RWPE2 (cell line): ENCODE results near the gene CEP112.

Experiments
- ATAC-seq: fragments of 200-7000 bp; cut with Tn5 transposase; 3 replicates; pipeline ENCODE4 v1.9.1; 2021; ENCODE audit warnings: low read depth
- DNase-seq: peaks from one replicate; pipeline ENCODE4 v3.0.0-alpha.2; 2020; ENCODE audit warnings: low spot score
- H3K27ac ChIP-seq: fragments of 450-650 bp; 2 replicates; pipeline ENCODE4 v1.5.1; 2017; ENCODE audit warnings: mild to moderate bottlenecking; ENCODE audit not compliant: poor library complexity, severe bottlenecking
- H3K27me3 ChIP-seq: fragments of 250-450 bp; sonication (Bioruptor Pico); 2 replicates; pipeline ENCODE4 v1.5.1; 2021; ENCODE audit warnings: mild to moderate bottlenecking, moderate library complexity; ENCODE audit not compliant: insufficient read depth, poor library complexity, severe bottlenecking
- H3K36me3 ChIP-seq: fragments of 250-450 bp; sonication (Bioruptor Pico); 2 replicates; pipeline ENCODE4 v1.5.1; 2020; ENCODE audit warnings: low read depth, mild to moderate bottlenecking, moderate library complexity
- H3K4me1 ChIP-seq: fragments of 250-450 bp; sonication (Bioruptor Pico); 2 replicates; pipeline ENCODE4 v1.5.1; 2021; ENCODE audit warnings: mild to moderate bottlenecking, moderate library complexity; ENCODE audit not compliant: insufficient read depth, poor library complexity, severe bottlenecking
- H3K4me3 ChIP-seq: fragments of 250-450 bp; sonication (Bioruptor Pico); 2 replicates; pipeline ENCODE4 v1.5.1; 2021; ENCODE audit warnings: mild to moderate bottlenecking, moderate library complexity; ENCODE audit not compliant: severe bottlenecking
- H3K9me3 ChIP-seq: fragments of 250-450 bp; sonication (Bioruptor Pico); 2 replicates; pipeline ENCODE4 v1.5.1; 2021; ENCODE audit warnings: mild to moderate bottlenecking, moderate library complexity; ENCODE audit not compliant: severe bottlenecking
- TF ChIP-seq, protein P1 (sequence below): fragments of 450-650 bp; IDR thresholded peaks from one replicate; pipeline ENCODE4 v1.5.1; 2017; ENCODE audit warnings: mild to moderate bottlenecking, moderate library complexity; ENCODE audit not compliant: poor library complexity, severe bottlenecking

CEP112 gene

DNA sequence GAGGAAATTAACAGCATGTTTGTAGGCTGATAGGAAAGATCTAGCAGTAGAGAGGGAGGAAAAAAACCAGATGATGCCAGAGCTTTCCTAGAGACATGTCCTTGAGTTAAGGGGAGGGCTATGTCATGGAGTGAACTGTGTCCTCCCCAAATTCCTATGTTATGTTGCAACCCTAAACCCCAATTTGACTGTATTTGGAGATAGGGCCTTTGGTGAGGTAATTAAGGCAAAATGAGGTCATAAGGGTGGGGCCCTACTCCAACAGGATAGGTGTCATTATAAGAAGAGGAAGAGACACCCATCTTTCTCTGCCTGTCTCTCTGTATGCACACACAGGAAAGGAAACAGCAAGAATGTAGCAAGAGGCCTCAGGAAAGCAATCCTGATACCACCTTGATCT, 435.2 kb downstream of the CEP112 start:
- peaks cover 4% of the 10 kb centered on the region for H3K27me3 ChIP-seq
- ATAC-seq (no peak), DNase-seq (no peak)
- no peaks in the 10 kb centered on the region for H3K9me3 ChIP-seq
- no peak overlapping the region for H3K27ac ChIP-seq
- H3K36me3 ChIP-seq, result no peaks in the 10 kb centered on the region
- H3K4me1 ChIP-seq, result no peaks in the 10 kb centered on the region
- no peak overlapping the region for H3K4me3 ChIP-seq
- TF ChIP-seq, protein P1, sequence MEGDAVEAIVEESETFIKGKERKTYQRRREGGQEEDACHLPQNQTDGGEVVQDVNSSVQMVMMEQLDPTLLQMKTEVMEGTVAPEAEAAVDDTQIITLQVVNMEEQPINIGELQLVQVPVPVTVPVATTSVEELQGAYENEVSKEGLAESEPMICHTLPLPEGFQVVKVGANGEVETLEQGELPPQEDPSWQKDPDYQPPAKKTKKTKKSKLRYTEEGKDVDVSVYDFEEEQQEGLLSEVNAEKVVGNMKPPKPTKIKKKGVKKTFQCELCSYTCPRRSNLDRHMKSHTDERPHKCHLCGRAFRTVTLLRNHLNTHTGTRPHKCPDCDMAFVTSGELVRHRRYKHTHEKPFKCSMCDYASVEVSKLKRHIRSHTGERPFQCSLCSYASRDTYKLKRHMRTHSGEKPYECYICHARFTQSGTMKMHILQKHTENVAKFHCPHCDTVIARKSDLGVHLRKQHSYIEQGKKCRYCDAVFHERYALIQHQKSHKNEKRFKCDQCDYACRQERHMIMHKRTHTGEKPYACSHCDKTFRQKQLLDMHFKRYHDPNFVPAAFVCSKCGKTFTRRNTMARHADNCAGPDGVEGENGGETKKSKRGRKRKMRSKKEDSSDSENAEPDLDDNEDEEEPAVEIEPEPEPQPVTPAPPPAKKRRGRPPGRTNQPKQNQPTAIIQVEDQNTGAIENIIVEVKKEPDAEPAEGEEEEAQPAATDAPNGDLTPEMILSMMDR, result no peak

DNA sequence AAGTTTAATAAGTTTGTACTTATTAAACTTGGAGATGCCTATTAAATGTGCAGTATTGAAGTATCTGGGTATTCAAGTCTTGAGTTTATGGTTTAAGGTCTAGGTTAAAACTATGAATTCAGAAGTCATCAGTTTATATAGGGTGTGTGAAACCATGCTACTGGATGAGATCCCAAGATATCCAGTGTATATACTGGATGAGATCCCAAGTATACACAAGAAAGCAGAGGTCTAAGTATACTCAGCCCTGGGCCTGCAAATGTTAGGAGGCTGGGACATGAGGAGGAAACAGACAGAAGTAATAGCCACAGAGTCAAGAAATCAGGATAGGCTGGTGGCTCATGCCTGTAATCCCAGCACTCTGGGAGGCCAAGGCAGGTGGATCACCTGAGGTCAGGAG, 436.1 kb downstream of the CEP112 start:
- Histone ChIP-seq H3K9me3 (no peaks in the 10 kb centered on the region), H3K36me3 (no peaks in the 10 kb centered on the region), H3K4me1 (peaks cover 4% of the 10 kb centered on the region), H3K4me3 (no peak overlapping the region), H3K27ac (no peak overlapping the region), H3K27me3 (peaks cover 7% of the 10 kb centered on the region)
- no peak for ATAC-seq
- no peak for DNase-seq
- TF ChIP-seq, protein P1, result no peak

DNA sequence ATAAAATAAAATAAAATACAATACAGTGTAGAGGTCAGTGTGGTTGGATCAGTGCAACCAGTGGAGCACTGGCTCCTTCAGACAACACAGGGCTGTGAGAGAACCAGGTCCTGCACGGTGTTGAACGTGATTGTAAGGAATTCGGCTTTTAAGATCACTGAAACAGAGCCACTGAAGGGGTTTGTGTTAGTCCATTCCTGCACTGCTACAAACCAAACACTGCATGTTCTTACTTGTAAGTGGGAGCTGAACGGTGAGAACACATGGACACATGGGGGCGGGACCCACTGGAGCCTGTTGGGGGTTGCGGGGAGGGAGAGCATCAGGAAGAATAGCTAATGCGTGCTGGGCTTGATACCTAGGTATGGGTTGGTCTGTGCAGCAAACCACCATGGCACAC, 437.3 kb downstream of the CEP112 start:
- Histone ChIP-seq H3K36me3 (no peaks in the 10 kb centered on the region), H3K27me3 (peaks cover 7% of the 10 kb centered on the region), H3K4me3 (no peak overlapping the region), H3K9me3 (no peaks in the 10 kb centered on the region), H3K27ac (no peak overlapping the region), H3K4me1 (peaks cover 13% of the 10 kb centered on the region)
- TF ChIP-seq, protein P1, result no peak
- ATAC-seq, result no peak
- no peak for DNase-seq

DNA sequence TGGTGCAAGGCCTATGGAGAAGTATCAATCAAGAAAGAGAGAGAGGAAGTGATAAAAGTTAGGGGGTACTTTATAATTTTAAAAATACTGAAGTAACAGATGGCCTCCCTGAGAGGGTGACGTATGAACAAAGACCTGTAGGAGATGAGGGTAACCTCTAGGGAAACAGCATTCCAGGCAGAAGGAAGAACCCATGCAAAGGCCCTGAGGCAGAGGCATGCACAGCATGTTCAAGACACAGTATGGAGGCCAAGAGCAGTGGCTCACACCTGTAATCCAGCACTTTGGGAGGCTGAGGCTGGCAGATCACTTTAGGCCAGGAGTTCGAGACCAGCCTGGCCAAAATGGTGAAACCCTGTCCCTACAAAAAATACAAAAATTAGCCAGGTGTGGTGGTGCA, 437.9 kb downstream of the CEP112 start:
- no peak for DNase-seq
- Histone ChIP-seq H3K27ac (no peak overlapping the region), H3K9me3 (no peaks in the 10 kb centered on the region), H3K4me3 (no peak overlapping the region), H3K36me3 (no peaks in the 10 kb centered on the region), H3K27me3 (peaks cover 7% of the 10 kb centered on the region), H3K4me1 (peaks cover 15% of the 10 kb centered on the region)
- no peak for ATAC-seq
- TF ChIP-seq, protein P1, result no peak

DNA sequence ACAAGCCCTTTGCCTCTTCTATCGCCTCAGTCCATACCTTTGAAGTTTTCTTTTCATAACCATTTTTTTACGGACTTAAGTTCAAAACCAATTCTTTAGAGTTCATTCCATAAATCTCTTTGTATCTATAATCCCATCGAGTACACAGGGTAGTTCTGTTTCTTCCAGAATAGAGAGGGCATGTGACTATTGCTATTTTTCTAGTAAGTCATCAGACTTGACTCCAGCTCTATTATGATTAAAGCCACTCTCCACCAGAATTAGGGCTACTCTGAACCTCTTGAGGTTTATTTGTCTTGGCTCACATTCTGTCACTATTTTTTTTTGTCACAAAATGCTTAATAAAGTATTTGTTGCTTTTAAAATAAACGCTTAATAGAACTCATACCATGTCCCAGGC, 438.6 kb downstream of the CEP112 start:
- no peak for DNase-seq

More for the DNA sequence above, 438.6 kb downstream of the CEP112 start:
- Histone ChIP-seq H3K36me3 (no peaks in the 10 kb centered on the region), H3K27ac (no peak overlapping the region), H3K27me3 (peaks cover 7% of the 10 kb centered on the region), H3K4me1 (peaks cover 15% of the 10 kb centered on the region), H3K4me3 (no peak overlapping the region), H3K9me3 (no peaks in the 10 kb centered on the region)
- no peak for ATAC-seq
- TF ChIP-seq, protein P1, result no peak
